Ammon's horn (tissue), 1 donor: ENCODE measurements around the gene MTRR.
"Not testable (repeated sequence)": the region's sequence is repeated elsewhere in the genome, so short reads cannot be mapped to it uniquely, and the experiment has no call there.

ENCODE experiments used
- DNase-seq: peaks from one replicate; pipeline ENCODE4 v3.0.0-alpha.2; 2016; ENCODE audit warnings: low spot score

The MTRR gene

DNA sequence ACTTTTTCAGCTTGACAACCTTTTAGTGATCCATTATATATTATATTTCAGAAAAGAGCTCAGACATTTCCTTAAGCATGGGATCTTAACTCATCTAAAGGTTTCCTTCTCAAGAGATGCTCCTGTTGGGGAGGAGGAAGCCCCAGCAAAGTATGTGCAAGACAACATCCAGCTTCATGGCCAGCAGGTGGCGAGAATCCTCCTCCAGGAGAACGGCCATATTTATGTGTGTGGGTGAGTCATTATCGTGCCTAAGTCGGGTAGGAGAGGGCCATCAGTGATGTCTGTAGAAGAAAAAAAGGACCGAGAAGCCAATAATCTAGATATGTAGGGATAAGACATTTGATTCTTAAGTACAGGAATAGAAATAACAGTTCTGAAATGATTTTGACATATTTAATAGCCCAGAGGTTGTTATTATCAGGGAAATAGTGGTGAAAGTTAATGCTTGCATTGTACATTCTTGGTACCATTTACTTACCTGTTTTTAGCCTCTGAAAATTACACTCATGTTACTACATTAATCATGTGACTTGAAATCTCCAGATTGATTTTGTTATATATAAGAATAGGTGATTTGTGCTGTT, 28.2 kb downstream of the MTRR start:
- no peak for DNase-seq

DNA sequence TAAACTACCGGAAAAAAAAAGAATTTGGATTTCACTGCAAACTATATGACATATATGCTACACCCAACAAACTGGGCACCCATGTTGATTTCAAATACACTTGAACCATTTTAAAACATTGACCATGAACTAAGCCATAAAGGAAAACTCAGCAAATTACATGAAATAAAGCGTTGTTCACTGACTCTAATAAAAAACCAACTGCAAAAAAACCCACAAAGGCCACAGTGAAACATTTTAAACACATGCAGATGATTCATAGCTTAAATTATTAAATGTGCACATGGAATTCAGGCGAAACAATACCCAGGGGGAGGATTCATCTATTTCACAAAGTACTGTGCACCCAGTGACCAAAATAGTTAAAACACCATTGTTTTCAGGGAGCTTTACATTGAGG, 33.3 kb downstream of the MTRR start:
- no peak for DNase-seq

DNA sequence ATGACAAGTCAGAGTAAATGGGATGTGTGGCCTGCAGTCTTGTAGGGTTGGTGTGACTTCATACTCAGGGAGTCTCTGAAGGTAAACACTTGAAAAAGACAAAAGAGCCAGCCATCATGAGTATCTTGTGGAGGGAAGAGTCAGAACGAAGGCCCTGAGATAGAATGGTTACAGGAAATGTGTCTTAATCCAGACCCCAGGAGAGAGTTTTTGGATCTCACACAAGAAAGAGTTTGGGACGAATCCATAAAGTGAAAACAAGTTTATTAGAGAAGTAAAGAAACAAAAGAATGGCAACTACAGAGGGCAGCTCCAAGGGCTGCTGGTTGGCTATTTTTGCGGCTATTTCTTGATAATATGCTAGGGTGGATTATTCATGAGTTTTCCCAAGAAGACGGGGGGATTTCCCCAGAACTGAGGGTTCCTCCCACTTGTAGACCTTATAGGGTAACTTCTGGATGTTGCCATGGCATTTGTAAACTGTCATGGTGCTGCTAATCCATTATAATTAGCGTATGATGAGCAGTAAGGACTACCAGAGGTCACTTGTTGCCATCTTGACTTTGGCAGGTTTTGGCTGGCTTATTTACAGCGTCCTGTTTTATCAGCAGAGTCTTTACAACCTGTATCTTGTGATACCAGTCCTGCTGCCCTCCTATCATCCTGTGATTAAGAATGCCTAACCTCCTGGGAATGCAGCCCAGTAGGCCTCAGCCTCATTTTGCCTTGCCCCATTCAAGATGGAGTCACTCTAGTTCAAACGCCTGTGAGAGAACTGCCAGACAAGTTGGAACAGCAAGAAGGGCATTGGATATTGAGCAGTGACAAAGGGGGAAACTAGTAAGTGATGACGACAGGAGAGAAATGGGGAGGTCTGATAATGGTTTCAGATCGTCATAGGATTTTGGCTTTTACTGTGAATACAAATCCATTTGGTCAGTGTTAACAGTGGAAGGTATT, 34.0 kb downstream of the MTRR start:
- DNase-seq, result no peak

DNA sequence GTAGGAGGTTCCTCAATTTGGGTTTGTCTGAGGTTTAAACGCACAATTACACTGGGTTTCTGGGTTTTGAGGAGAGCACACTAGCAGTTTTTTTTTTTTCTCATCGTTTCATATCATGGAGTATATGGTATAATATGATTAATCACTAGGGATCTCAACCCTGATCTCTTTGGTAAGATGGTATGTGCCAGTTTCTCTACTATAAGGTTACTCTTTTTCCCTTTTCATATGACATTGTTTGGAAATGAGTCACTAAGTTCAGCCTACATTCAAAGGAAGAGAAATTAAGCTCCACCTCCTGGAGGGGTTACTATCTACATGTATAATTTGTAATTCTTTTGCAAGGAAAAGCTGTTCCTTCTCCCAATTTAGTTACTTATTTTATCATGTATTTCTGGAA, 35.2 kb downstream of the MTRR start:
- no peak for DNase-seq

DNA sequence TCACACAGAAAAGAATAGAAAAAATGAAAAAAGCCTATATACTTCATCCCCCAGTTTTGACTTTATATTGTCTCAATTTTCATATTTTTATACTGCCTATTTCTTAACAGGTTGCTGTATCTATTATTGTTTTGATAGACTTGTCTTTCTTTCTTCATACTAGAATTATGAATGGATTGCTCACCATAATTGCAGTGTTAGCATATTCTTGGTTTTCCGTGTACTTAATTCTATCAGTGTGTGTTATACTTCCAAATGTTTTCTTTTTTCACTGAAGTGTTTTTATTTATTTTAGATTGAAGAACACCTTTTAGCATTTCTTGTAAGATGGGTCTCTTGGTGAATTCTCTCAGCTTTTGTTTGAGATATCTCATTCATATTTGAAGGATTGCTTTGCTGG, 38.7 kb downstream of the MTRR start:
- no peak for DNase-seq

DNA sequence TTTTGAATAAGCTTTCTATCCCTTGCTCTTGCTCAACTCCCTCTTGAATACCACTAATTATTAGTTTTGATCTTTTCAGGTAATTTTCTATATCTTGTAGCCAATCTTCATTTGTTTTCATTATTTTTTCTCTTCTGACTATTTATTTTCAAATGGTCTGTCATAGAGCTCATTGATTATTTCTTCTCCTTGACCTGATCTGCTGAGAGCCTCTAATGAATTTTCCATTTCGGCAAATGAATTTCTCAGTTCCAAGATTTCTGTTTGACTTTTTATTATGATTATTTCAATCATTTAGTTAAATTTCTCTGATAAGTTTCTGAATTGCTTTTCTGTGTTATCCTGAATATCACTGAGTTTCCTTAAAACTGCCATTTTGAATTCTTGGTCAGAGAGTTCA, 39.4 kb downstream of the MTRR start:
- no peak for DNase-seq

DNA sequence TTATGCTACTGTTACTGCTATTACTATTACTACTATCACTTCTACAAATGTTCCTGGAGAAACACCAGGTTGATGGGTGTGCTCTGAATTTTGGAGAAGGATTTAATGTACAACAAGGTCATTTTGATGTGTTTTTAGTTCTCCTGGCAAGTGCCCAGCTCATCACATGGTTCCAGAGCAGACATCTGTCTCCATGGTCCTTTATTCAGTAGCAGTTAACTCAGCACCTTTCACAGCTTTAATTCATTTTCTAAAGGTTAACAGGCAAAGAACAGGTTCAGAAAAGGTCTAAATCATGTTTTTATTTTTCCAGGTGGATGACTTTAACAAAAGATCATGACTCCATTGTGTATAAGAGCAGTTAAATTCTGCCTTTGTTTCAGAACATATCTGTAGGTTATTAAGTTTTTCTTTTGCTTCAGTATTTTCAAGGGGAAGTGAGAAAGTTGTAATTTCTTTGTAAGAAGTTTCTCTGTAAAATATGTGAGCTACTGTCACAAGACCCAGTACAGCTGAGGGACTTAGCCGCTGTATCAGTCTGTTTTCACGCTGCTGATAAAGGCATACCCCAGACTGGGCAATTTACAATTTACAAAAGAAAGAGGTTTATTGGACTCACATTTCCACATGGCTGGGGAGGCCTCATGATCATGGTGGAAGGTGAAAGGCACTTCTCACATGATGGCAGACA, 41.9 kb downstream of the MTRR start:
- DNase-seq, result no peak

DNA sequence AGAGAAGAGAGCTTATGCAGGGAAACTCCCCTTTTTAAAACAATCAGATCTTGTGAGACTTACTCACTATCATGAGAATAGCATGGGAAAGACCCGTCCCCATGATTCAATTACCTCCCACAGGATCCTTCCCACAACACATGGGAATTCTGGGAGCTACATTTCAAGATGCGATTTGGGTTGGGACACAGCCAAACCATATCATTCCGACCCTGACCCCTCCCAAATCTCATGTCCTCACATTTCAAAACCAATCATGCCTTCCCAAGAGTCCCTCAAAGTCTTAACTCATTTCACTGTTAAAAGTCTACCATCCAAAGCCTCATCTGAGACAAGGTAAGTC, 42.5 kb downstream of the MTRR start:
- not testable (repeated sequence) for DNase-seq

DNA sequence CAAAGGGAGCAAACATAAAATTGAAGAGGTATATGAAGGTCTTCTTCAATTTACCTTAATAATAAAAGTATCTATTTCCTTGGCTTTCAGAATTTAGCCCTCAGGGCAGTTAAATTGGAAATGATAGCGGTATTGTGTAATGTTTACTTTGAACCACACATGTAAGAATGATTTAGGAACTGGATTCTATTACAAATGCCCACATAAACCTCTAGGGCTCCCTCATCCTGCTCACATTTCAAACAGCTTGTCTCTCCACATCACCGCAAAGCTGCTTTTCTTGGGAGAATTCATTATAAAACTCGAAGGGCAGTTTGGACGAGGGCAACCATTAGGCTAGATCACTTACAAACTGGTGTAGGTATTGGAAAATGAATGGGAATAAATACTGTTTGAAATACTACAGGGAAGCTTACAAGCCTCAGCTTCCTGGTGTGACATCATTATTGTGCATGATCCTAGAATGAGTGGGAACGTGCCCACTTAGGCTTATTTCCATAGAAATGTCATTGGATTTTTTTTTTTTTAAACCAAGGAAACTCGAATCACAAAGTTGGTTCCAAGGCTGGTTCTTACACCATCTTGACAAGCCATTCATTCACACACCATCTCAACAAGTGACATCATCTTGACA, 47.3 kb downstream of the MTRR start:
- no peak for DNase-seq

DNA sequence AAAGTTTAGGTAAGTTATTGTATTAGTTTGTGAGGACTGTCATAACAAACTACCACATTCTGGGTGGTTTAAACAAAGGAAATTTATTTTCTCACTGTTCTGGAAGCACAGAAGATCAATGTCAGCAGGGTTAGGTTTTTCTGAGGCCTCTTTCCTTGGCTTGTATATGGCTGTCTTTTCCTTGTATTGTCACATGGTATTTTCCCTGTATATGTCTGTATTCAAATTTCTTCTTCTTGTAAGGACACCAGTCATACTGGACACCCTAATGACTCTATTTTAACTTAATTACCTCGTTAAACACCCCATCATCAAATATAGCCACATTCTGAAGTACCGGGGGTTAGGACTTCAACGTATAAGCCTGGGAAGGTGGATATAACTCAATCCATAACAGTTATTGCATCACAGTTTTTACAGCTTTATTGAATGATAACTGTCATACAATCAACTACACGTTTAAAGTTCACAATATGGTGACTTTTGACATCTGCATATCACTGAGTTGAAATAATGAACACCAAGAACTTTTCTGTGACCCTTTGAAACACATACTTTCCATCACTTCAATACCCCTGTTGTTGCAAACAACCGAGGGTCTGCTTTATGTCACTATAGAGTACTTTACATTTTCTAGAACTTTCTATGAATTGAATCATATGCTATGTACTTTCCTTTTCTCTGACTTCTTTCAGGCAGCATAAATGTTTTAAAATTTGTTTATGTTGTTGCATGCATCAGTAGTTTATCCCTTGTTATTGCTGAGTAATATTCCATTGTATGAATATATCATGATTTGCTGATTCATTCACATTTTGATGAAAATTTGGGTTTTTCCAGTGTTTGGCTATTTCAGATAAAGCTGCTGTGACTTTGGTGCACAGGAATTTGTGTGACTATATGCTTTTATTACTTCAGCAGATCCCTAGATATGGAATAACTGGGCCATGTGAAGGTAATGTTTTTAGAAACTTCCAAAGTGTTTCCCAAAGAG, 48.5 kb downstream of the MTRR start:
- no peak for DNase-seq

DNA sequence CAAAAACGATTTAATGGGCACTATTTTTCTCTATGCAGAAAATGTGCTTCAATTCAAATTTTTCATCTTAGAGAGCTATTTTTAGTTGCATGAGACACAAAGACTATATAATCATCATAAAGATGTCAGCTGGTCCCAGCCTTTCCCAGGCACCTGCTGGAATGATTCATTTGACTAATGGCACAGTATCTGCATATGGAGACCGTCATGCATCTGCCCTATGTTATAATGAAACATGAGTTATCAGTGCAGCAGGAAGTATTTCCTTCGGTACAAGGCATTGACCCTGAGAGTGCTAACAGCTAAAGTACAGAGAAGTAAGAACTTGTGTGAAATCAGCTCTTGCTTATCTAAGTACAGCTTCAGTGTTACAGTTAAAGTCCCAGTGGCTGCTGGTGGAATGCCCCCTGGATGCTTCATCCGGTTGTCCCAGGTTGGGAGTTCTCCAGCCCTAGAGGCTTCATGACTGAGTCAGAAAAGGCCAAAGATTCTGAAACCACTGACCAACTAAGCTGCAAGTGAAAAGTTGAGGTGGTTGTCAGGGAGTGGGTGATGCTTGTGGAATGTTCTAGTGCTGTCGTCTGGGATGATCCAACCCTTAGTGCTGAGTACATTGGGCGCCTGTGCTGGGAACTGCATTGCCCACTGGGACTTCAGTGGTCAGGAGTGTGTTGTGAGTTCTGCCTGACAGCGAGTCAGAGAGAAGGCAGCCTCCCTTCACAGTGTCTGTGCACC, 57.2 kb downstream of the MTRR start:
- no peak for DNase-seq

DNA sequence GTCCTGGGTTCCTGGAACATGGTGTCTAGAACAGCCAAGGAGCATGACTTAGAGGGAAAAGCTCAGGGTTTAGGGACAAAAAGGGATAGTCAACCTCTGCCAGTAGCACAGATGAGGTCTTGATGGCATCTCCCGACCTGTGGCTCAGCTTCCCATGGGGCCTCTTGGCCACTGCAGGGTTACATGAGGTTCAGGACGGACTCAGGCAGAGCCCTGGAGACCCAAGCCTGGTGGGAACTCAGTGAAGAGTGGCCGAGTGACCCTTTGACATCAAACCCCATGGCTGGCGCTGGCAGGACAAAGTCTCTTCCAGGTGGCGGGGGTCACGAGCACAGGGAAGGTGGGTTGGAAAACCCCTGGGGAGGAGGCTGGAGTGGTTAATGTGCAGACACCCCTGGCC, 57.8 kb downstream of the MTRR start:
- no peak for DNase-seq

DNA sequence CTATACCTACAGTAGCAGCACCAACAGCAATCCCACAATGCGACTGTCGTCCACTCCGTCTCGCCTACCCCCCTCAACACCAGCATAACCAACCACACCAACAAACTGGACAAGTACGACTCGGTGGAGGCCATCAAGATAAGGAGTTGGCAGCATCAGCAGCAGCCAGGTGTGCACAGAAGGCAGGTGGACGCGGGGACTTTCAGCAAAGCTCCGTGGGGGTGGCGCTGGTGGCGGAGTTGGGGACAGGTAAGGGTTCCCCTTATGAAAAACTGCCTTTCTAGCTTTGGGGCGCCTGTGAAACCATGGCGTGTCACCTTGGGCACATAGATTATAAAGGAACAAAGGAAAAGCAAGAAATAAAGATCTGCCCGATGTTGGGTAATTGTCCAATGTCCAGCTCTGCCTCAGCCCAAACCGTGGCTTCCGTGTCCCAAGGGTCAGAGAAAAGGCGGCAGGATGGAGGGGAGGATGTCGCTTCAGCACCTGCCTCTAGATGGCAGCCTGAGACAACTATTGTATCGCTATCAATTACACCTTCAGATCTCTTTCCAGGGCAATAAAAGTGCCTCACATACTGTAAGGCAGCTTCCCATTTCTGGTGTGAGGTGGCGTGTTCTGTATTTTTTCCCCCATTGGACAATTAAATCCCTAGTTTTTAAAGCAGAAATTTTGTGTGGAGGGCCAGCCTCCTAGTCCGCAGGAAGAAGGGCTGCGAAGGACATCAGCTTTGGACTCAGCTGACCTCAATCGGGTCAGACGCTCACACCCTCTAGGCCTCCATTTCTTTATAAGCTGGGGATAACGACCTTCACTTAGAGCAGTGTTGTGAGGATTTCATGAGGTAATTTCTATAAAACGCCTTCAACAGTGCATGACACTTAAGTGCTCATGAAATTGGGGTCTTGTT, 58.8 kb downstream of the MTRR start:
- peak; percentile 77 for DNase-seq

DNA sequence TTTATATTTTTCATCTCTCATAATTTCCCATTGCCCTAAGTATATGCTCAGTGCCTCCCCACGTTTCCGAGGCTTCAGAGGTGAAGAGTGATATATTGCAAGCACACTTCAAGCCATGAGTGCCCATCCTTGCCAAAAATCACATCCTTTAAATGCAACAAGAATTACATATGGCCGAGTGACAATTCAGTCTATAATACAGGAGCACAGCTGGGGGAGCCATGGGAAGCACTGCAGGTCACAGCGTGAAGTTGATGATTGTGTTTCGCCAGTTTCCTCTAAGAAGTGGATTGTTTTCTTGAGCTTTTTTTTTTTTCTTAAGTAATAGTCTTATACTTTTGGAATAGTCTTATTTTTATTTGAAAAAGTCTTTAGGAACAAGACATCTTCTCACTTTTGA, 61.1 kb downstream of the MTRR start:
- DNase-seq, result no peak

DNA sequence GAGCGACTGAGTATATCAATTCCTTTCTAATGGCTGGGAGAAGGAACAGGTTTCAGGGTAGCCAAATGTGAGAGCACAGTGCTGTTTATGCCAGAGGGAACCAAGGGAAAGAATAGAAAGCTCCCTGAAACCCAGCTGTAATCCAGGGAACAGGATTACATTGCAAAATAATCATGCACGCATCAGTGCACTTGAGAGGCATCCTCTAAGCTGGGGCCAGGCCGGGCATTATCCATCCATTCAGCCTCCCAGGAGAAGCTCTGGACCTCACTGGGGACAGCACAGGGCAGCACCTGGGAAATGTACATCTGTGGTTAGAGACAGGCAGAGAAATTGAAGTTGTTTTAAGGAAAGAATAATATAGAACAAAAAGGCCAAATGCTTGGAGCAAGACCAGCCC, 72.7 kb downstream of the MTRR start:
- no peak for DNase-seq

DNA sequence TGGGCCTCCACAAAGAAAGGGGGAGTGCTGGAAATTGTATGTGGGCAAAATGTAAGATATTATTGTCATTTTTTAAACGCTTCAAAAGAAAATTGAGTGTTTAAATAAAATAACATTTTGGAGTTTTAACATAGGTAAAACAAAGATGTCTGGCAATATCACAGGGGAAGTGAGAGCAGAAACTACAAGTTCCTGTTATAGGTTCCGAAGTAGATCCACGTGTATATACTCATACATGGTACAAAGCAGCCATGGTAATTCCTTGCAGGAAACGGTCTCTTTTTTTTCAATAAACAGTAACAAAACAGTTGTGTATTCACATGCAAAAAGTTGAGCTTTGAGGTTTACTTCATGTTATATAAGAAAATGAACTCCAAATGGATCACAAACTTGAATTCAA, 78.4 kb downstream of the MTRR start:
- no peak for DNase-seq
